Panc1 (cell line): ENCODE measurements around the gene RAB3B. TPM values are rescaled to one million over a fixed set of nuclear protein-coding genes. Genes with fewer than 3 reads are reported as not detected.

Source experiments
- ATAC-seq: fragments of 200-7000 bp; cut with Tn5 transposase; 2 replicates; pipeline ENCODE4 v1.9.1; 2020; ENCODE audit warnings: mild to moderate bottlenecking, moderate library complexity
- BruUV-seq: library from RNA; stranded (reverse); fragments of 400-500 nt; replicated peaks from 2 replicates; lab custom pipeline; 2021; lab: Mats Ljungman, UMichigan
- CTCF ChIA-PET: fragments of 300-600 bp; sonication (Branson Sonifier 250); formaldehyde crosslinking; loops from one replicate; lab custom pipeline; 2022; ENCODE audit warnings: antibody characterized with exemption; lab: Charles Lee
- POLR2A ChIA-PET: fragments of 300-600 bp; sonication (Branson Sonifier 250); formaldehyde crosslinking; loops from one replicate; lab custom pipeline; 2022; ENCODE audit warnings: antibody characterized with exemption; lab: Charles Lee
- DNase-seq: peaks from one replicate; pipeline ENCODE4 v3.0.0-alpha.2; 2010; ENCODE audit warnings: low read depth, low spot score
- H3K27ac ChIP-seq: 2 replicates; pipeline ENCODE4 v1.5.1; 2011; ENCODE audit warnings: mild to moderate bottlenecking, low read length, inconsistent platforms
- H3K27me3 ChIP-seq: fragments of 200-500 bp; sonication (Bioruptor generic); 2 replicates; pipeline ENCODE4 v1.6.0; 2014; ENCODE audit warnings: low read length, inconsistent platforms; ENCODE audit not compliant: control insufficient read depth, insufficient read depth
- H3K36me3 ChIP-seq: fragments of 200-500 bp; sonication (Bioruptor generic); 2 replicates; pipeline ENCODE4 v1.5.1; 2014; ENCODE audit warnings: inconsistent platforms, mild to moderate bottlenecking, low read length, moderate library complexity; ENCODE audit not compliant: control insufficient read depth, insufficient read depth
- H3K4me1 ChIP-seq: 2 replicates; pipeline ENCODE4 v1.5.1; 2011; ENCODE audit warnings: inconsistent platforms, mild to moderate bottlenecking, low read length, moderate library complexity; ENCODE audit not compliant: control insufficient read depth, insufficient read depth
- H3K4me3 ChIP-seq, 2 experiments: 2 replicates each; pipeline ENCODE4 v1.5.1; 2011 to 2012; ENCODE audit warnings: low read depth in 2 of 2, low read length in 2 of 2, mild to moderate bottlenecking in 2 of 2, inconsistent platforms in 1 of 2, moderate library complexity in 1 of 2
- H3K9me3 ChIP-seq: fragments of 200-500 bp; sonication (Bioruptor generic); 2 replicates; pipeline ENCODE4 v1.5.1; 2014; ENCODE audit warnings: low read depth, mild to moderate bottlenecking, inconsistent platforms, low read length, moderate library complexity; ENCODE audit not compliant: control insufficient read depth, insufficient read depth
- CTCF ChIP-seq: fragments of 450-650 bp; IDR thresholded peaks from 2 replicates; pipeline ENCODE4 v1.5.1; 2017; ENCODE audit warnings: mild to moderate bottlenecking
- POLR2AphosphoS5 ChIP-seq: IDR thresholded peaks from 2 replicates; pipeline ENCODE4 v1.6.1; 2012; ENCODE audit warnings: mild to moderate bottlenecking, low read depth, low read length, moderate library complexity
- SIN3A ChIP-seq: IDR thresholded peaks from 2 replicates; pipeline ENCODE4 v1.6.1; 2012; ENCODE audit warnings: low read depth, mild to moderate bottlenecking, low read length, moderate library complexity, borderline replicate concordance; ENCODE audit not compliant: insufficient read depth
- TCF7L2 ChIP-seq: IDR thresholded peaks from 2 replicates; pipeline ENCODE4 v1.6.1; 2011; ENCODE audit warnings: mild to moderate bottlenecking, low read depth, low read length, inconsistent platforms
- in situ Hi-C: cut with HindIII; loops from 2 replicates; pipeline ENCODE4 v1.10.0; 2016; ENCODE audit warnings: low sequenced_read_pairs, low pct_unique_long_range_greater_than_20kb
- intact Hi-C: fragments of 100-400 bp; cut with micrococcal nuclease; formaldehyde crosslinking; loops from one replicate; pipeline ENCODE4 v1.10.0; 2022; ENCODE audit not compliant: unreplicated experiment
- total RNA-seq: library from RNA; stranded (reverse); gene quantifications from one replicate; pipeline ENCODE4 v1.2.1, GENCODE V29; 2021; ENCODE audit not compliant: unreplicated experiment
- TF ChIP-seq, protein P1 (sequence below), 2 experiments: IDR thresholded peaks; 2 replicates each; pipeline ENCODE4 v1.6.1; 2011 to 2012; ENCODE audit warnings: low read depth in 2 of 2, control low read depth in 1 of 2, low read length in 1 of 2, mild to moderate bottlenecking in 1 of 2, moderate library complexity in 1 of 2; ENCODE audit not compliant: insufficient read depth in 1 of 2

Gene RAB3B
- total RNA-seq, 1 experiment from 2014 or later, result 1.2 TPM

DNA sequence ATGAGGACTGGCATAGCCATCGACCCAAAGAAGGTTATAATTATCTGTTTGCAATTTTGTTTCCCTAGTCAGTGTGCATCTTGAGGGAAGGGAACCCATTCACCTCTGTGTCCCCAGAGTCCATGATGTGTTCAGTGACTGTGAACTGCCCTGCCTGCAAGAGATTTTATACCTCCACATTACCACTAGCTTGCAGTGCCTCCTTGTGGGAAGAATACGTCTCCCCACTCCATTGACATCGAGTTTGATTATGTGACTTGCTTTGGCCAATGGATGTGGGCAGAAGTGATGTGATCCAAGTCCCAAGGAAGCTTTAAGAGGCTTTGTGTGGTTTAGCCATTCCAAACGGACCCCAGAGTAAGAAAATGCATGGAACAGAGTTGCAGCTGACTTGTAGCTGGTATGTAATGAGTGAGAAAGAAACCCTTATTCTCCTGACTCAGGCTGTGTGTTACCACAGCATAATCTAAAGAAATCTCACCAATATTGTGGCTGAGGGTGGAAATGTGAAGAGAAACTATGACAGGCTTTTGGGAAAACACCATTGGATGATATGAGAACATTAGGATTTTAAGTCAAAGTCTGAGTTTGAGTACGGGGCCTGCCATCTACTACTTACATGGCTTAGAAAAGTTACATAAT lies 64.2 kb downstream of the RAB3B start:
- no peaks in the 10 kb centered on the region for H3K4me1 ChIP-seq
- H3K4me3 ChIP-seq, result no peak overlapping the region
- no peaks in the 10 kb centered on the region for H3K36me3 ChIP-seq
- peak; percentile 27 for DNase-seq
- ChIA-PET POLR2A (no interaction called here), CTCF (interaction anchor here (0.5 kb wide), 1 partner anchor 101 kb away, joined by 3 read pairs; no protein-coding TSS in a partner anchor)
- in situ Hi-C loops (no loop called here), intact Hi-C loops (no loop called here)
- BruUV-seq, result no TSS peak
- H3K27ac ChIP-seq, result no peak overlapping the region
- TF ChIP-seq TCF7L2, result no peak
- TF ChIP-seq CTCF, result peak; percentile 55
- ATAC-seq, result peak; percentile 65; the same call in 1 of the 2 replicates
- H3K27me3 ChIP-seq, result no peaks in the 10 kb centered on the region
- H3K9me3 ChIP-seq, result no peaks in the 10 kb centered on the region

GRCh38 chr1:51924455-51924854 lies 66.0 kb downstream of the RAB3B start:
- CTCF ChIA-PET, result no interaction called here
- ATAC-seq, result no peak
- no TSS peak for BruUV-seq

More at GRCh38 chr1:51924455-51924854, 66.0 kb downstream of the RAB3B start:
- Histone ChIP-seq H3K36me3 (no peaks in the 10 kb centered on the region), H3K4me3 (no peak overlapping the region), H3K4me1 (no peaks in the 10 kb centered on the region), H3K9me3 (no peaks in the 10 kb centered on the region), H3K27ac (no peak overlapping the region), H3K27me3 (no peaks in the 10 kb centered on the region)
- POLR2A ChIA-PET, result no interaction called here
- in situ Hi-C loops (no loop called here), intact Hi-C loops (no loop called here)
- TF ChIP-seq, protein P1, sequence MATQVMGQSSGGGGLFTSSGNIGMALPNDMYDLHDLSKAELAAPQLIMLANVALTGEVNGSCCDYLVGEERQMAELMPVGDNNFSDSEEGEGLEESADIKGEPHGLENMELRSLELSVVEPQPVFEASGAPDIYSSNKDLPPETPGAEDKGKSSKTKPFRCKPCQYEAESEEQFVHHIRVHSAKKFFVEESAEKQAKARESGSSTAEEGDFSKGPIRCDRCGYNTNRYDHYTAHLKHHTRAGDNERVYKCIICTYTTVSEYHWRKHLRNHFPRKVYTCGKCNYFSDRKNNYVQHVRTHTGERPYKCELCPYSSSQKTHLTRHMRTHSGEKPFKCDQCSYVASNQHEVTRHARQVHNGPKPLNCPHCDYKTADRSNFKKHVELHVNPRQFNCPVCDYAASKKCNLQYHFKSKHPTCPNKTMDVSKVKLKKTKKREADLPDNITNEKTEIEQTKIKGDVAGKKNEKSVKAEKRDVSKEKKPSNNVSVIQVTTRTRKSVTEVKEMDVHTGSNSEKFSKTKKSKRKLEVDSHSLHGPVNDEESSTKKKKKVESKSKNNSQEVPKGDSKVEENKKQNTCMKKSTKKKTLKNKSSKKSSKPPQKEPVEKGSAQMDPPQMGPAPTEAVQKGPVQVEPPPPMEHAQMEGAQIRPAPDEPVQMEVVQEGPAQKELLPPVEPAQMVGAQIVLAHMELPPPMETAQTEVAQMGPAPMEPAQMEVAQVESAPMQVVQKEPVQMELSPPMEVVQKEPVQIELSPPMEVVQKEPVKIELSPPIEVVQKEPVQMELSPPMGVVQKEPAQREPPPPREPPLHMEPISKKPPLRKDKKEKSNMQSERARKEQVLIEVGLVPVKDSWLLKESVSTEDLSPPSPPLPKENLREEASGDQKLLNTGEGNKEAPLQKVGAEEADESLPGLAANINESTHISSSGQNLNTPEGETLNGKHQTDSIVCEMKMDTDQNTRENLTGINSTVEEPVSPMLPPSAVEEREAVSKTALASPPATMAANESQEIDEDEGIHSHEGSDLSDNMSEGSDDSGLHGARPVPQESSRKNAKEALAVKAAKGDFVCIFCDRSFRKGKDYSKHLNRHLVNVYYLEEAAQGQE (IDR thresholded peaks at IDR 0.05; ENCODE audit: insufficient read depth in 1 of 2, low read depth in 2 of 2, low read length in 1 of 2), result no peak
- TF ChIP-seq POLR2AphosphoS5, result no peak
- TF ChIP-seq TCF7L2, result no peak
- no peak for TF ChIP-seq CTCF
- no peak for TF ChIP-seq SIN3A
- no peak for DNase-seq
